ENCODE data around the gene FSTL4.

Gene FSTL4

DNA sequence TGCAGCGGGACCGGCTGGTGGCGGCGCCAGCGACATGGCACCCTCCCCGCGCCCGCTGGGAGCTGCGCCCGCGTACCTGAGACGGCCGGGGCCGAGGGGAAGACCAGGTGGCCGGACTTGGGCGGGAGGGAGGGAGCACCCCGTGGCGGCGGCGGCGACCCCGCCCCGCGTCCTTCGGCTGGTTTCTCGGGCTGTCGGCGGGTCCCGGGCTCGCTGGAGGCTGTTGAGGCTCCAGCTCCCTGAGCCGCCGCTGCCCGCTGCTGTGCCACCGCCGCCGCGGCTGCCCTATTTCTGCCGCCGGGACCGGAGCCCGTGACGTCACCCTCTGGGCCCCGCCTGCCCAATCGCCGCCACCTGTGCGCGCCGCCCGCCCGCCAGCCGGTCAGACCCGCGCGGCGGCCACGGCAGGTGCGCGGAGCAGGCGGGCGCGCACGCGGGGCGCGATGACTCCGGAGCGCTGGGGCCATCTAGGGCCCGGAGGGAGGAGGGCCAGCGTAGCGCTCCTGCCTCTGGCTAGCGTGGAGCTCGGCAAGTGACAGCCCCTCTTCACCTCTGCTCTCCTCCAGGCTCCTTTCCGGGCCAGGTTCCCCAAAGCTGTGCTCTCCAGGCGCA, at the start of gene FSTL4:
FSTL4 (minus strand) TSS at position 293 of the 612 bp plus-strand sequence.
- DNase-seq (ENCODE audit: extremely low read depth in 1 of 2, low read depth in 1 of 2) = no peak

DNA sequence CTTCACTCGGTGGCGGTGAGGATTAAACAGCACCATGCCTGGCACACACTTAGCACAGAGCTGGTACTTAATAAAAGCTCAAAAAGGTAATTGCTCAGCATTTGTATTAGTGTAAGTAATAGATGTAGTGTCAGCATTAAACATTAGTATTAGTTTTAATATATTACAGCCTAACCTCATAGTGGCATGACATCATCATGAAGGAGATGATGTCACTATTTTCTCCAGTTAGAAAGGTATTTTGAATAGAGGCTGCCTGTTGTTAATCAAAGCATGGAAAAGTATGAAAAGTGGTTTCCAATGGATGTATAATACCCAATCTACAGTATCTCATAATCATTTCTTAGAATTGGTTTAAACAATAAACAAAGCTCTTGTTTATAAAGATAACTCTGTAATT, 49.0 kb upstream of the FSTL4 start:
- no peak for DNase-seq (ENCODE audit: extremely low read depth in 1 of 2, low read depth in 1 of 2)

DNA sequence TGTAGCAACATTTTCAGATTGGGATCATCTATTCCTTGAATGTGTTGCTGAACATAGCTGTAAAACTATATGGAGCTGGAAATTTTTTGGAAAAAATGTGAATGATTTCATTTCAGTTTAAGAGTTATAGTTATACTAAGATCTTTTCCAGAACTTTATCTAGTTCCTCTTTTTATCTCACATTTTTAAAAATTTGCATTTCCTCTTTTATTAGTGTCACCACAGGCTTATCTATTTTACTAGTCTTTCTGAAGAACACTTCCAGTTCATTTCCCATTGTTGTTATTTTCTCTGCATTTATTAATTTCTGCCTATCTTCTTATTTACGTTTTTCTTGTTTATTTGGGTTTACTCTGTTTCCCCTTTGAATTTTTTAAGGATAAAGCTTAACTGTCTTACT, 46.0 kb upstream of the FSTL4 start:
- DNase-seq (ENCODE audit: extremely low read depth in 1 of 2, low read depth in 1 of 2) = no peak

DNA sequence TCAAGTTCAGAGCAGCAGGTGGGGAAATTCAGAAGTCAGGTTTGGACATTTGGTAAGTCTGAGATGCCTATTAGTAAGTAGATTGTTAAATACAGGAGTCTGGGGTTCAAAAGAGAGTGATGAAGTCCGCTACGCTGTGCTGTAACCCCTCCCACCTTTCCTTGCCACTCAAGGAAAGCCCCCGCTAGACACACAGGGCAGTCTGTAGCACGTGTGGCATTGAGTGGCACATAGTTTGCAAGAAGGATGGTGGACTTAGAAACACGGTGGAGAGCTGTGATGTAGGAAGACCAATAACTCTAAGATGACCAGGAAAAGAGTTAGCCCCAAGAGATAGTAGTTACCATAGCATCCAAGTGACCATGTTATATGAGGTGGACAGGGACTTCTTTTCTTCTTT, 44.7 kb upstream of the FSTL4 start:
- no peak for DNase-seq (ENCODE audit: extremely low read depth in 1 of 2, low read depth in 1 of 2)

DNA sequence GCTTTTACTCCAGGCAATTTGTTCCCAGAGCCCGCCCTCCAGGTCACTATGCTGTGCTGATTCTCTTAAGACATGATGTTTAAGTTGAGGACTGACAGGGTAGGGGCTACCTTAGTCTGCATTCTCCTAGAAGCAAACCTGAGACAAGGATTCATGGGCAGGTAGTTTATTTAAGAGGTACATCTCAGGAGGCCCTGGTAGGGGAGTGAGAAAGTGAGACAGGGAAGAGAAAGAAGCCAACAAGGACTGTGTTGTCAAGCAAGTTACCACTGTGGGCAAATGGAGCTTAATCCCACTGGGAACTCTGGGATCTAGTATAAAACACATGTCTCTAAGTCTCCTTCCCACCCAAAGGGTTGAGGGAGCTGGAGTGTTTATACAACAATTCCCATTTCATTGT, 43.6 kb upstream of the FSTL4 start:
- no peak for DNase-seq (ENCODE audit: extremely low read depth in 1 of 2, low read depth in 1 of 2)

DNA sequence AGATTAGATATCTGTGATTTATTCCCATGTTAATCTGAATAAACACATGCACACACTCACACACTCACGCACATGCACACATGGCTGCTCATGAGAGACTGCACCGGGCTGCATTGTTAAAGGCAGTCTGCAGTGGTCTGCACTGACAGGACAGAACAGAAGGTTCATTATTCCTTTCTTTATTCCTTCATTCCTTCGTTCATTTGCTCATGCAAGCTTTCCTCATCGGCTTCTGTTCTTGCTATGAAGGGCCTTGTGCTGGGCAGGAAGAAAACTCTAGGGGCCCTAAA, 41.4 kb upstream of the FSTL4 start:
- no peak for DNase-seq (ENCODE audit: extremely low read depth in 1 of 2, low read depth in 1 of 2)

DNA sequence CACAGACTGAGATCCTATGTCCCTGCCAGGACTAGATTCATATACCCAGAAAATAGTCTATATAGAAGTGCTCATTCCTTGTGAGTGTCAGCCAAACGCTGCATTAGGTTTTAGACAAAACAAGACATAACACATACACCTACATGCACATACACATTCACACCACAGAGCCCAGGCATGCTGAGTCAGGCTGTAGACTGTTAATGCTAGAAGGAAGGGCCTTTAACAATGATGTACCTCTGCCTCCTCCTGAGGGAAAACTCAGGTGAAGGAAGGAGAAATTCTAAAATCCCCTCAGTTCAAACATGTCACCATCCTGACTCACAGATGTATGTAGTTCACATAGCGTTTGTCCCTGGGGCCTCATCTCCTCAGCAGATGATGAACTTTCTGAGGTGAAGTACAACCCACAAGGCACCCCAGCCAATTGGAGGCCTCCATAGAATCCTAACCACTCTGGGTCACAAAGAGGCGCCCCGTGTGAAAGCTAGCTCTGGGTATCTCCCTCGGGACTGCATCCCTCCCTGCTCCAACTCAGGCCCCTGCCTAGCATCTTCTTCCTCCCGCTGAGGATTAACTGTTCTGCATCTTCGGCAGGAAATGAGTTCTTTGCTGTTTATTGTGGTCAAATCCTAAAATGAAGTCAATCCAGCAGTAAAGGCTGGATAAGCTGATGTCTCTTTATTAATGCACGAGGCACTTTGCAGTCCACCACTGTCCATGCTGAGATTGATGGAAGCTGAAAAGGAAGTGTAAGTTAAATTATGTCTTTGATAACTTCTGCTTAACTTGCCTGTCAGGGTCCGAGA, 40.8 kb upstream of the FSTL4 start:
- DNase-seq (ENCODE audit: extremely low read depth in 1 of 2, low read depth in 1 of 2) = no peak

DNA sequence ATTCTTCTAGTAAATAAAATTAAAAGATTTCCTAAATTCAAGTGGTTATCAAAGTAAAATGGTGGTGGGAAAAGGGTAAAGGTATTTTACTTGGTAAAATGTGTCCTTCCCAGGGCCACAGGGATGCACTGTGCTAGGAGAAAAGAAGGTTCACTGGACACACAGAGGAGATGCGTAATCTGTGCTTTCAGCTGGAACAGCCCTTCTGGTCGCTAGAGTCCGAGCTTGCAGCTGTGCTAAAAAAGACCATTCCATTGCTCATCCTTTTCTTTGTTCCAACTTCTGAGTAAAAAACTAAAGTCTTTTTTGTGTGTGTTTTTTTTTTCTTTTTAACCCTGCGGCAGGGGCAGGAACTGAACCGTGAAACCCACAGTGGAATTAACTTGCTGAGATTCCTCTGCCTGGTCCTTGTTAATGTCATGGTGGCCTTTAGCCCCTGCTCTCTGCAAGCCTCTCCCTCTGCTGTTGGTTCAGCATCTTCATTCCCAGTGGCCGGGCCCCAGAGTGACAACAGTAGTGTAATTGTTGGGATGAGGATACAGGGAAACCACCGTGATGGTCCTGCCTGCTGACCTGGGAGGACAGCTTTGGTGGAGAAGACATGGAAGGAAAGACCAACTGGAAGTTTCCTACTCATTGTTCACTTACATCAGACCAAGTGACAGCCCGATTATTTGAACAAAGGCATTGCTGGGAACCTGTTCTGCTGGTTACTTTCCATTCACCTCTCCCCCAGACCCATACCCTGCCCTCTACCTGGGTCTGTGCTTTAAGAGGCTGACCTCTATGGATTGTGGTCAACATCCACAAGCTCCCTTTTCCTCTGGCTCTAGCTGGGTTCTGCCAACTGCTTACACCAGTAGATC, 31.9 kb upstream of the FSTL4 start:
- no peak for DNase-seq (ENCODE audit: extremely low read depth in 1 of 2, low read depth in 1 of 2)

DNA sequence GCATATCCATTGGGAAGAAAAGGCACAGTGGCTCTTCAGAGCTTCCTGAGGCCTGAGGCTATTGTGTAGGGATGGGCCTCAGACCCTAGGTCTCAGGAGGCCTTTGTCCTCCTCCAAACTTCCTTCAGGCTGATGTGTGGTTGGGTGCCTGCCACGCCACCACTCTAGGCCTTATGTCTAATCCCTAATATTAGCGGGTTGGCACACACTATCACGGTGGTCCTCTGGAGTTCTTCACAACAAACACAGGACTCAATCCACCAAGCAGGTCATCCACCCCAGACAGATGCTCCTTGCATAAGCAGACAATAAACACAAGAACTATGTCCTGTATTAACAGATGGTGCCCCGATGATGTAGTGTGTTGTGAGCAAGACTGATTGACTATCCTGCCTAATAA, 31.0 kb upstream of the FSTL4 start:
- no peak for DNase-seq (ENCODE audit: extremely low read depth in 1 of 2, low read depth in 1 of 2)

DNA sequence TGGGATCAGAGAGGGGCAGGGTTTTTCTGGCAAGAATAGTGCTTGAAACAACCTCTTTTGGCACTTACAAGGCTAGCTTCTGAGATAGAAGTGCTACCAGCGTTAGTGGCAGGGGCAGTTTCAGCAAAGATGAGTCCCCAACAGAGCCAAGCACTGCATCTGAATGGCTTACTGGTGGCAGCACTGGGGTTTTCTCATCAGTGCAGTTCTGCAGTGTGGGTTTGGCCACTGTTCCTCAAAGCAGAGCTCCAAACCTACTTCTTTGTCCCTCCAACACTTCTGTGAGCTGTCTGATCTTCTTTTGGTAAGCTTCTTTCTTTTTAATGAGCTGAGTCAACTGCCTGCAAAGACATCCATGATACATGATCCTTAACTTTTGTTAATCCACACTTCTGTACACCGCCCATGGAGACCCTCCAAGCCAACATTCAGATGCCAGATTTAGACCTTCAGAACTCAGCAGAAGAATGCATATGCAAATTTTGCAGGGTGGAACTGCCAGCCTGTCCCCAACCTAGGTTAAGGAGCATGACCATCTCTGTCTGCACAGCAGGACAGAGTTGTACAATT, 29.9 kb upstream of the FSTL4 start:
- no peak for DNase-seq (ENCODE audit: extremely low read depth in 1 of 2, low read depth in 1 of 2)

DNA sequence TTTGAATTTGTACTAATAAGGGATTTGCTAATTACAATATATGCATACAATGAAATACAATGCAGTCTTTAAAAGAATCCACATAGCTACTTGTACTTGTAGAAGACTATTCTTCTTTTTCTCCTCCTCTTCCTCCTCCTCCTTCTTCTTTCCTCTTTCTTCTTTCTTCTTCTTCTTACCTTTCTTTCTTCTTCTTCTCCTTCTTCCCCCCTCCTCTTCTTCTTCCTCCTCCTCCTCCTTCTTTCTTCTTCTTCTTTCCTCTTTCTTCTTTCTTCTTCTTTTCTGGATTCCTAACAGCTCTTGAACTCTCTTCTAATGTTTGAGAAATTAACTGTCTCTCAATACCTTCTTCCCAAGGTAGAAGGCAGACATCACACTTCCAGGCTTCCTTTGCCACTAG, 29.3 kb upstream of the FSTL4 start:
- no peak for DNase-seq (ENCODE audit: extremely low read depth in 1 of 2, low read depth in 1 of 2)

DNA sequence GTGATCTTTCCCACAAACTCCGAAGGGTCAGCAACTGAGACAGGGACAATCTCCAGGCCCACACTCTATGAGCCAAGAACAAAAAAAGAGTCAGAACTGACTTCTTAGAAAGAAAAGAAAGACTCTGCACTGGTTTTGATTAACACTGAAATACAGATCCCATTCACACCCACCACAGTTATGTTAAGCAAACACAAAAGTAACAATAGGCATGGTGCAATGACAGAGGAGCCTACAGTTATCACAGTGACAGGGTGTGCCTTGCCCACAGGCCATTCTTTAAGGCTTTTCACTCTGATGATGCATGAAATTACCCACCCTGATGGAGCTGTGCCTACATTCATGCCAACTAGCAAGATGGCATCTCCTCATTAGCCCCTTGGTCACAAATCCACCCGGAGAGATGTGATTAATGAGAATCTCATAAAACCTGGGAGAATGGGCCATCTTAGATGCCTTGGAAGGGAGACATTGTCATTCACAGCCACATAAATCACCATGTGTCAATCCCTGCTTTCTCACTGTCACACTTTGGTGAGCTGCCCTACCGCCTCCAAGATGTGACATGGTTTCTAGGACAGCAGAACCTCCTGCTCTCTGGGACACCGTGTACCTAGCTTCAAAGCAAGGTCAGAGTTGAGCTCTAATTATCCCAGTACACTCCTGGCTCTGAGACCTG, 27.6 kb upstream of the FSTL4 start:
- DNase-seq (ENCODE audit: extremely low read depth in 1 of 2, low read depth in 1 of 2) = no peak

DNA sequence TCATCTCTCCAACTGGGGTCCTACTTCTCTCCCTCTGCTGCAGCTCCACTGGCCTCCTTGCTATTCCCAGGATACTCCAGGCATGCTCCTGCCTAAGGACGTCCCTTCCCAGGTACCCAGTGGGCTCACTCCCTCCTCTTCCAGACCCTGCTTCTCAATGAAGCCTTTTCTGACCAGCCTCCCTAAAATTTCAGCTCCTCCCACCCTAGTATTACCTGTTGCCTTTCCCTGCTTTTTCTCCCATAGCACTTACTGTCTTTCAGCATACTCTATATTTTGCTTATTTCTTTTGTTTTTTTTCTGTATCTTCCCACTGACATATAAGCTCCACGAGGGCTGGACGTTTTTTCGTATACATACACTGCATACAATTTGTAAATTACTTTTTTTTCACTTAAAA, 26.1 kb upstream of the FSTL4 start:
- no peak for DNase-seq (ENCODE audit: extremely low read depth in 1 of 2, low read depth in 1 of 2)

DNA sequence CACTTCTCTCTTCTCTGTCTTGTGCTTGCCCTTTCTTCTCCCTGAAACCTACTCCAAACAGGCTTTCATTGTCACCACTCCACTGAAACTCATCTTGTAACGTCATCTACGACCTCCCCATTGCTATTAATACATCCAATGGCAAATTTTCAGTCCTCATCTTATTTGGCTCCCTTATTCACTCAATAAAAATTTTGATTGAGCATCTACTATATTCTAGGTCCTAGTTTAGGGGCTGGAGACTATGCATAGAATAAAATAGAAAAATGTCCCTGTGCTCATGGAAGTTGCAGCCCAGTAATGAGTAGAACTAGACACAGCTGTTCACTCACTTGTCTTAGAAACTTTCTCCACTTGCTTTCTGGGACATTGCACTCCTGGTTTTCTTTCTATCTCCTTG, 24.9 kb upstream of the FSTL4 start:
- no peak for DNase-seq (ENCODE audit: extremely low read depth in 1 of 2, low read depth in 1 of 2)

DNA sequence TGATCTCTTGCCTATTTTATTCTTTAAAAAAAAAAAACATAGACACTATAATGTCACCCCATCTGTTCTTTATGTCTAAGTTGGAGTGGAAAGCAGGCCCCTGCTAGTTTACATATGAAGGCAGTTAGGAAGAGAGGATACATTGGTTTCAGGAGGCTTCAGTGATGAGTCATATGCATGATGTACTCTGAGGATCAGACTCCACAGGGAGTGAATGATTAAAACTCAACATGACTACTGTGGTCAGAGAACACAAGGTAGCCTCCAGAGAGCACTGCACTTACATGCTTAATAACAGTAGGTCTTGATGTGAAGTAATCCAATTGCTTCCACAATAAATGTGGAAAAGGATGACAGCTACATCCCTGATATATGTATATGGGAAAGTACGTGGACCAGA, 22.7 kb upstream of the FSTL4 start:
- no peak for DNase-seq (ENCODE audit: extremely low read depth in 1 of 2, low read depth in 1 of 2)

DNA sequence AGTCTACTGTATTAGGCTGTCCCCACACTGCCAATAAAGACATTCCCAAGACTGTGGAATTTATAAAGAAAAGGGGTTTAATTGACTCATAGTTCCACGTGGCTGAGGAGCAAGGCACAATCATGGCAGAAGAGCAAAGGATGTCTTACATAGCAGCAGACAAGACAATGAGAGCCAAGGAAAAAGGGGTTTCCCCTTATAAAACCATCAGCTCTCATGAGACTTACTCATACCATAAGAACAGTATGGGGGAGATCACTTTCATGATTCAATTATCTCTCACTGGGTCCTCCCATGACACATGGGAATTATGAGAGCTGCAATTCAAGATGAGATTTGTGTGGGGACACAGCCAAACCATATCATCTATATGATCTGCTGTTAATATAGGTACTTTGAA, 14.8 kb upstream of the FSTL4 start:
- no peak for DNase-seq (ENCODE audit: extremely low read depth in 1 of 2, low read depth in 1 of 2)

DNA sequence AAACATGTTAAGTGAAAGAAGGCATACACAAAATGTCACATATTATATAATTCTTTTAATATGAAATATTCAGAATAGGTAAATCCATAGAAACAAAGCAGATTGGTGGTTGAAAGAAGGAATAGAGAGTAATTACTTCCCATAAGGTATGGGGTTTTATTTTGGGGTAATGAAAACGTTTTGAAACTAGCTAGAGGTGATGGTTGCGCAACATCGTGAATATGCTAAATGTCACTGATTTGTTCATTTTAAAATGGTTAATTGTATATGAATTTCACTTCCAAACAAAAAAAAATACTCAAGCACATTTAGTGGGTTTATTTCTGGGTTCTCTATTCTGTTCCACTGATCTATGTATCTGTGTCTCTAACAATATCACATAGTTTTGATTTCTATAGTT, 12.0 kb upstream of the FSTL4 start:
- no peak for DNase-seq (ENCODE audit: extremely low read depth in 1 of 2, low read depth in 1 of 2)

DNA sequence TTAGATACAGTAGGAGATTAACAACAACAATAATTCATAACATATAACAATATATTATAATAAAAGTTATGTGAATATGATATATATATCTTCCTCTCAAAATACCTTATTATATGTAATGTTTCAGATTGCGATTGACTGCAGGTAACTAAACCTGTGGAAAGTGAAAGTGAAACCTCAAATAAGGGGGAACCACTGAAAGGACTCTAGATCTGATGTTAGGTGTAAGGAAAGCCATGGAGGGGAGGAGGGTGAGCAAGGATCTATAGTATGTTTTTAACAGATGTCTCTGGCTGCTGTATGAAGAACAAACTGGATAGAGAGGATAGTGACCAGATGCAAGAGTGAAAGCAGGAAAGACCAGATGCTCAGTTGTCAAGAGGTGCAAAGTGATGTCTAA, 5.8 kb upstream of the FSTL4 start:
- DNase-seq (ENCODE audit: extremely low read depth in 1 of 2, low read depth in 1 of 2) = no peak

DNA sequence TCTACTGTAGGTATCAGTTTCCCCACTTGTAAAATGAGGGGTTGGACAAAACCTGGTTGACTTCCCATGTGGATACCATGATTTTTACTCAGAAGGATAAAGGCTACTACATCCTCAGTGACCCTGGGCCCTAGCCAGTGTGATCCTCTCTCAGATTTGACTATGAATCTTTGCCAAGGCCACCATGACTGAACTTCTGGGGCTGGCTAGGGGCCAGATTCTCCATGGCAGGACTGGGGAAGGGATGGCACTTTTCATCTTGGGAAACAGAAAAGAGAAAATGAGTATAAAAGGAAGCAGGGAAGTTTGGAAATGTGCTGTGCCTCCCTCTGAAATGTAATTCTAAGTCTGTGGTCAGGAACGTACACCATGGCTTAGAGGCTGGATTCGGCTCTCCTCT, 1.4 kb upstream of the FSTL4 start:
- no peak for DNase-seq (ENCODE audit: extremely low read depth in 1 of 2, low read depth in 1 of 2)

DNA sequence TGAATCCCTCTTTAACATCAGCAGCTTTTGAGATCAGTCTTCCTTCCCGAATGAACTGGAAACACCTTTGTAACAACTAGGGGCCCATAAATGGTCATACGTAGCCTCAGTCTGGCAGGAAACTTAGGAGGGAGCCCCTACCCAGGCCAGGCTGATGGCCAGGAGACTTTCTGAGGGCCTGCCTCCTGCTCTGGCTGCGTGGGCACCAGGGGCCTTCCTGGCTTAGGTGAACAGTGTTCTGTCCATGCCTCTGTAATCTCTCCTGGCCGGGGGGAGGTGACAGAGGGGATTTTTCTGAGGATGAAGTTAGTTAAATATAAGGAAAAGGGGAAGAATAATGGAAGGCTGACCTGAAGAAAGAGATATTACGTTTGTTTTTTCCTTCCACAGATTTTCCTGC, 843 bp upstream of the FSTL4 start:
- no peak for DNase-seq (ENCODE audit: extremely low read depth in 1 of 2, low read depth in 1 of 2)

Measured in activated CD8-positive, alpha-beta memory T cell treated with anti-CD3 and anti-CD28 coated beads for 1 hour (primary cell).